ENCODE data around the gene PRKAG2.

The PRKAG2 gene

GRCh38 chr7:151634643-151635042 lies 242.3 kb downstream of the PRKAG2 start:
- no peak for TF ChIP-seq POLR2A (IDR thresholded peaks at IDR 0.05; ENCODE audit: low read length)
- TF ChIP-seq GATA1 (IDR thresholded peaks at IDR 0.05; ENCODE audit: low read depth, low read length), result no peak

GRCh38 chr7:151633516-151633812 lies 243.5 kb downstream of the PRKAG2 start:
- no peak for DNase-seq
- no peak for TF ChIP-seq GATA1 (IDR thresholded peaks at IDR 0.05; ENCODE audit: low read depth, low read length)
- TF ChIP-seq POLR2A (IDR thresholded peaks at IDR 0.05; ENCODE audit: low read length), result no peak

More at GRCh38 chr7:151634643-151635042, 242.3 kb downstream of the PRKAG2 start:
- DNase-seq, result no peak

GRCh38 chr7:151632750-151633515 lies 244.0 kb downstream of the PRKAG2 start:
- DNase-seq, result peak; percentile 29 to 37
- TF ChIP-seq POLR2A (IDR thresholded peaks at IDR 0.05; ENCODE audit: low read length) (no peak), GATA1 (IDR thresholded peaks at IDR 0.05; ENCODE audit: low read depth, low read length) (no peak)

DNA sequence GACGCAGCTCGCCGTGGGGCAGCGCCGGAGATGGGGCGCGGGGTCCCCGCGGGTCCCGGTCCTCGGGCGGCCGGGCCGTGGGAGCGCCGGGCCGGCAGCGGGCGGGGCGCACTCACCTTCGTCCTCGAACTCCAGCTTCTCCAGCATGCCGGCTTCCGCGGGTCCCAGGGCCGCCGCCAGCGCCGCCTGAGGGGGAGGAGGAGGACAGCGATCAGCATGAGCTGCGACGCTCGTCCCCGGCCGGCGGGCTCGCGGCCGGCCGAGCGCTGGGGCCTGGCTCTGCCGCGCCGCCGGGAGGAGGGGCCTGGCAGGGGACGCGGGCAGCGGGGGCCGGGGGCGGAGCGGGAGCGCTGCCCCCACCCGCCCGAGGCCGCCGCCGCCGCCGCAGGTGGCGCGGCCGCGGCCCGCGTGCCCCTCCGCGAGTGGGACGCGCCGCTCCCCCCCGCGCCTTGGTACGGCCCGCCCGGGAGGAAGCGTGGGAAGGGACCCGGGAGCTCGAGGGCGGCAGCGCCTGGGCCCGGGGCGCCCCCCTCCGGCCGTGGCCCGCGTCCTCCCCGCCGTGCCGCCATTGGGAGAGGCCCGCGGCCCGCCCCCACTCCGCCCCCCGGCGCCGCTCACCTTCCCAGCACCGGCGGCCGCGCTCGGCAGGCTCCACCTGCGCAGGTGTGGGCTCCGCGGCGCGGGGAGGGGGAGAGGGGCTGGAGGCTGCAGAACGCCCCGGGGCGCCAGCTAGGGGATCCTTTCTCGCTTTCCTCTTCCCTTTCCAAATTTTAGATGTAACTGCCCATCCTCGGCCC lies 244.8 kb downstream of the PRKAG2 start:
- peak; percentile 70 to 85 for DNase-seq
- TF ChIP-seq POLR2A (IDR thresholded peaks at IDR 0.05; ENCODE audit: low read length) (no peak), GATA1 (IDR thresholded peaks at IDR 0.05; ENCODE audit: low read depth, low read length) (no peak)

DNA sequence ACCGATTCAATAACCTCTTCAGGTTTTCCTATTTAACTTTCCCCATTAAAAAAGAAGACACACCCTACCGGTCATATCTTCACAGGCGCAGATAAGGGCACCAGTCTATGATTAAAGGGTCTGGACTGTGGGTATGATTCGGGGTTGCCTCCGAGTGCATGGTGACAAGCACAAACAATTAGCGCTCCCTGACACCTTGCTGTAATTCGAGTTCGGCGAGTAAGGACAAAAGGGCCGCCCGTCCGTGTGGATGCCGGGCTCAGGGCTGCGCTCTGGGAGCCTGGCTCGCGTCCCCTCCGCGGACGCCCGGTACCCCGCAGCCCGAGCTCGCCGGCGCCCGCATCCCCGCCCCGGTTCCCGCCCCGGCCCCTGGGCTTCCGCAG lies 245.4 kb downstream of the PRKAG2 start:
- peak; percentile 26 to 35 for DNase-seq
- TF ChIP-seq POLR2A (IDR thresholded peaks at IDR 0.05; ENCODE audit: low read length) (no peak), GATA1 (IDR thresholded peaks at IDR 0.05; ENCODE audit: low read depth, low read length) (no peak)

GRCh38 chr7:151630851-151631569 lies 245.9 kb downstream of the PRKAG2 start:
- TF ChIP-seq GATA1 (IDR thresholded peaks at IDR 0.05; ENCODE audit: low read depth, low read length) (no peak), POLR2A (IDR thresholded peaks at IDR 0.05; ENCODE audit: low read length) (no peak)
- peak in 1 of 2 experiments; percentile 34 for DNase-seq

DNA sequence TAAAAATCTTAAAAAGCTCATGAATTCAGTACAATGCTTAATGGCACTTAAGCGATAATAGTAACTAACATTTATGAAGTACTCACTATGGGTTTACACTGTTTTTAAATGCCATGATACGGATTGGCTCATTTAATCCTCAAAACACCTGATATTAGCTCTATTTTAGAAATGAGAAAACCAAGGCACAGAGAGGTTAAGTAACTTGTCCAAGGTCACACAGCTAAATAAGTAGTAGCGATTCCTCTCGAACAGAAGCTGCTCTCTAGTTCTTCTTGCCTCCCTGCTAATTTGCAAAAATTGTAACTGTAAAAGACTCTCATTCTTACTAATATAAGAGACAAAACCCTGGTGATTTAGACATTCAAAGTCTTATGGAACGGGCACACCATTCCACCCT lies 246.6 kb downstream of the PRKAG2 start:
- TF ChIP-seq POLR2A (IDR thresholded peaks at IDR 0.05; ENCODE audit: low read length) (no peak), GATA1 (IDR thresholded peaks at IDR 0.05; ENCODE audit: low read depth, low read length) (no peak)
- no peak for DNase-seq

GRCh38 chr7:151629713-151630272 lies 247.1 kb downstream of the PRKAG2 start:
- no peak for DNase-seq
- TF ChIP-seq GATA1 (IDR thresholded peaks at IDR 0.05; ENCODE audit: low read depth, low read length), result no peak
- no peak for TF ChIP-seq POLR2A (IDR thresholded peaks at IDR 0.05; ENCODE audit: low read length)

- TF ChIP-seq GATA1 (IDR thresholded peaks at IDR 0.05; ENCODE audit: low read depth, low read length) (no peak), POLR2A (IDR thresholded peaks at IDR 0.05; ENCODE audit: low read length) (no peak)
- DNase-seq, result no peak
These were observed 247.9 kb downstream of the PRKAG2 start for GRCh38 chr7:151628846-151629604.

GRCh38 chr7:151626422-151627115 lies 250.3 kb downstream of the PRKAG2 start:
- no peak for TF ChIP-seq POLR2A (IDR thresholded peaks at IDR 0.05; ENCODE audit: low read length)
- no peak for TF ChIP-seq GATA1 (IDR thresholded peaks at IDR 0.05; ENCODE audit: low read depth, low read length)
- DNase-seq, result peak; percentile 6 to 17

- DNase-seq, result no peak
- no peak for TF ChIP-seq GATA1 (IDR thresholded peaks at IDR 0.05; ENCODE audit: low read depth, low read length)
- TF ChIP-seq POLR2A (IDR thresholded peaks at IDR 0.05; ENCODE audit: low read length), result no peak
These were observed 251.3 kb downstream of the PRKAG2 start for GRCh38 chr7:151625606-151626005.

DNA sequence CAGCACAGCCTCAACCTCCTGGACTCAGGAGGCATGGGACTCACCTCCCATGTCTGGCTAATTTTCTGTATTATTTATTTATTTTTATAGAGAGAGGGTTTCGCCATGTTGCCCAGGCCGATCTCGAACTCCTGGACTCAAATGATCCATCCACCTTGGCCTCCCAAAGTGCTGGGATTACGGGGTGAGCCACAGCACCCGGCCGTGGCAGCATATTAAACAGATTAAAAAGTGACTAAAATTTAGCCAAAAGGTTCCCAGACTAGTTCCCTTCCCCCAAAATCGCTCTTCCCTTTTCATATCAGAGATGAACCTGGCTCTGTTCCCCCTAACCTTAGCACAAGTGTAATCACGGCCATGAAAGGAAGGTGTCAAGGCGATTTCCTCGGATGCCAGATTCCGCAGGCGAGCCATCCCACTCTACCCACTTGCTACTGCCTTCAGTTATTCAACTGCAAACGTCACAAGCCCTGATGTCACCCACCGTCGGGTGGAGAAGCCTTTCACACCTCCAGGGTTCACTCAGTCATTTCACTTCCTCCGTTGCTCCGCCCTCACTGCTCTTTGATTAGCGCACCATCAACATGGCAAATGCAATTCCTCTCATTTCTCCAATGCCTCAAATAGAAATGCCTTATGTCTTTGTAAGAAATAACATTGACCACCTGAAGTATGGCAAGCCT lies 252.5 kb downstream of the PRKAG2 start:
- TF ChIP-seq GATA1 (IDR thresholded peaks at IDR 0.05; ENCODE audit: low read depth, low read length), result no peak
- no peak for TF ChIP-seq POLR2A (IDR thresholded peaks at IDR 0.05; ENCODE audit: low read length)
- no peak for DNase-seq
